Ammon's horn (tissue), 1 donor: ENCODE results near the gene PCP4L1.
"Not testable (repeated sequence)": the region's sequence is repeated elsewhere in the genome, so short reads cannot be mapped to it uniquely, and the experiment has no call there.

Experiments
- DNase-seq: peaks from one replicate; pipeline ENCODE4 v3.0.0-alpha.2; 2016; ENCODE audit warnings: low spot score

Gene PCP4L1

GRCh38 chr1:161258439-161259344 is at the start of gene PCP4L1:
Gene PCP4L1 (plus strand): TSS chr1:161258745. CDS start chr1:161258975, 230 bp downstream.
- peak; percentile 82 for DNase-seq

- DNase-seq: peak; percentile 83
Observed at GRCh38 chr1:161209790-161210409, 48.6 kb upstream of the PCP4L1 start.

GRCh38 chr1:161214369-161214768 is 44.2 kb upstream of the PCP4L1 start:
- DNase-seq: peak; percentile 39

GRCh38 chr1:161215076-161215475 is 43.5 kb upstream of the PCP4L1 start, which contains the start of gene FCER1G:
Gene FCER1G (plus strand): TSS chr1:161215295. CDS start chr1:161215322, 27 bp downstream.
- peak; percentile 72 for DNase-seq

GRCh38 chr1:161216945-161217712 is 41.4 kb upstream of the PCP4L1 start:
- peak; percentile 66 for DNase-seq

- DNase-seq: no peak
Observed at GRCh38 chr1:161217831-161218230, 40.7 kb upstream of the PCP4L1 start.

GRCh38 chr1:161218301-161219077 is 40.1 kb upstream of the PCP4L1 start:
- no peak for DNase-seq

GRCh38 chr1:161219078-161219892 is 39.3 kb upstream of the PCP4L1 start:
- no peak for DNase-seq

GRCh38 chr1:161220002-161220401 is 38.5 kb upstream of the PCP4L1 start:
- DNase-seq: no peak

- DNase-seq: no peak
Observed at GRCh38 chr1:161222175-161223019, 36.1 kb upstream of the PCP4L1 start.

- DNase-seq: no peak
Observed at GRCh38 chr1:161223805-161224694, 34.5 kb upstream of the PCP4L1 start.

- not testable (repeated sequence) for DNase-seq
Observed at GRCh38 chr1:161224695-161225087, 33.9 kb upstream of the PCP4L1 start.

- no peak for DNase-seq
Observed at GRCh38 chr1:161225178-161225533, 33.4 kb upstream of the PCP4L1 start.

- peak; percentile 98 for DNase-seq
Observed at GRCh38 chr1:161225534-161226319, 32.8 kb upstream of the PCP4L1 start, which contains the start of gene TOMM40L. Gene TOMM40L (plus strand): TSS chr1:161226060. CDS start chr1:161226490, 430 bp downstream.

- DNase-seq: no peak
Observed at GRCh38 chr1:161226320-161226711, 32.2 kb upstream of the PCP4L1 start.

- no peak for DNase-seq
Observed at GRCh38 chr1:161226759-161227158, 31.8 kb upstream of the PCP4L1 start.

- peak; percentile 89 for DNase-seq
Observed at GRCh38 chr1:161227196-161227871, 31.2 kb upstream of the PCP4L1 start.
